Activated CD4-positive, alpha-beta T cell treated with anti-CD3 and anti-CD28 coated beads for 1 hour (primary cell): ENCODE data around the gene RAP1A.
A peak's percentile ranks its signal among the peaks of the same experiment; 100 is the strongest.

Experiments used
- DNase-seq: peaks from one replicate; pipeline ENCODE4 v3.0.0-alpha.2; 2020

RAP1A gene

GRCh38 chr1:111619635-111620440 lies at the start of gene RAP1A:
Gene RAP1A (plus strand): TSS chr1:111619789. CDS start chr1:111691361, 71,572 bp downstream.
- DNase-seq = peak; percentile 88

- DNase-seq = no peak
Measured at GRCh38 chr1:111569913-111570312, 49.7 kb upstream of the RAP1A start.

- no peak for DNase-seq
Measured at GRCh38 chr1:111570781-111571181, 48.8 kb upstream of the RAP1A start.

DNA sequence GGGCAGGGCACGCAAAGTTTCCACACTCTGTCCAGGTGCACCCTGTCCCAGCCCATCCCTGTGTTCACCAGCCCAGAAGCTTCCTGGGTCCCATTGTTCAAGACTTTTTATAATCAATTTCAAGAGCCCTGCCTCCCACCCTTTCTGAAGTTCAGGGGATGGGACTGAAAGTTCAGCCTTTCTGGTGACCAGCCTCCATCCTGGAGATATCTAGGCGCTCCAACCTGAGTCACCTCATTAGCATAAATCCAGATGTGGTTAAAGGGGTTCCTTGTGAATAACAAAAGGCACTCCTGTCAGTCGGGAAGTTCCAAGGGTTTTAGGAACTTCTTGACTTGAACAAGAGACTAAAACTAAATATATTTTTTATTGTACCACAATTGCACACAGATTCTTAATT lies 48.4 kb upstream of the RAP1A start:
- no peak for DNase-seq

DNA sequence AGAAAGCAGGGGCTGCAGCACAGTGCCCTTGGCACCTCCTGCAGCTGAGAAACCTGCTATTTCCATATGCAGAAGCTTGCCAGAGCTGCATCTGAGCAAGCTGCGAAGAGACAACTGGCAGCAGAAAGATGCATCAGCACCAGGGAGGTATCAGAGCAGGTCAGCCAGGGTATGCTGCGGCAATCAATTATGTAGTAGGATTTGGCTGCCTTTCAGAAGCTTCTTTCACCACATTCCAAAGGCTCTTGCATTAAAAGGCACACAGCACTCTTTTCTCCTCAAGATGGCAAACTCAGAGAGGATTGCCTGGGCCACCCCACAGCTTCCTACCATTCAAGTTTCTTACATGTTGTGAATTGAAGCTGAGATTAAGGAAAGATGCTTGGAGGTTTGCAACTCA lies 47.6 kb upstream of the RAP1A start:
- no peak for DNase-seq

DNA sequence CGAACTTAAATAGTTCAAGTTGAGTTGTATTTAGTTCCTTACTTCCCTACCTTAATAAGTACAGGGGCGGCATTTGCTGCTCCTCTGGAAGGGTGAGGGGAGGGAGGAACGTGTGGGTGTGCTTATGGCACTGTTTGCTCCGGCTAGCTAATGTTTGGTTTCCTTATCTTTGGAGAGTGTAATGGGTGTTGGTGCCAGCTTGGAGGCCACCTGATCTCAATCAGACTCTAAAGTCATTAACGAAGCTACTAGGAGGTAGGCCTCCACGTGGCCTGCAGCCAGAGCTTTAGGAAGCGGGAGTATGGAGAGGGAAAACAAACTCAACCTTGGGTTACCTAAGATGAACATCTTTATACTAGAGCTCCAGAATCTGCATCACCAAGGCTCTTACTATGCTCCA lies 43.0 kb upstream of the RAP1A start:
- no peak for DNase-seq

GRCh38 chr1:111577814-111578213 lies 41.8 kb upstream of the RAP1A start:
- no peak for DNase-seq

DNA sequence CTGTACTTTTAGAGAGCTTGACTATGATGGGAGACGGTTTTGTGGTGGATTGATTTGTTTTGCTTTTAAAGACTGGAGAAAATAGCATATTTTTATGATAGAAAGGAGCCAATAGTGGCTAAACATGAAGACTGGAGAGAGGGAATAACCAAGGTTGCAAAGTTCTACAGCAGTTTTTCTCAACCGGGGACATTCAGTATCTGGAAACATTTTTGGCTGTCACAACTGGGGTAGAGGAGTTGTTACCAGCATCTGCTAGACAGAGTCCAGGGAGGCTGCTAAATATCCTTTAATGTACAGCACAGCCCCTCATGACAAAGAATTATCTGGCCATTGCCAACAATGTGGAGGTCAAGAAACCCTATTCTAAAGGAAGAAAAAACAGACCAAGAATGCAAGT lies 38.4 kb upstream of the RAP1A start:
- no peak for DNase-seq

GRCh38 chr1:111582016-111582415 lies 37.6 kb upstream of the RAP1A start:
- no peak for DNase-seq

GRCh38 chr1:111582644-111583618 lies 36.7 kb upstream of the RAP1A start:
- DNase-seq = no peak

DNA sequence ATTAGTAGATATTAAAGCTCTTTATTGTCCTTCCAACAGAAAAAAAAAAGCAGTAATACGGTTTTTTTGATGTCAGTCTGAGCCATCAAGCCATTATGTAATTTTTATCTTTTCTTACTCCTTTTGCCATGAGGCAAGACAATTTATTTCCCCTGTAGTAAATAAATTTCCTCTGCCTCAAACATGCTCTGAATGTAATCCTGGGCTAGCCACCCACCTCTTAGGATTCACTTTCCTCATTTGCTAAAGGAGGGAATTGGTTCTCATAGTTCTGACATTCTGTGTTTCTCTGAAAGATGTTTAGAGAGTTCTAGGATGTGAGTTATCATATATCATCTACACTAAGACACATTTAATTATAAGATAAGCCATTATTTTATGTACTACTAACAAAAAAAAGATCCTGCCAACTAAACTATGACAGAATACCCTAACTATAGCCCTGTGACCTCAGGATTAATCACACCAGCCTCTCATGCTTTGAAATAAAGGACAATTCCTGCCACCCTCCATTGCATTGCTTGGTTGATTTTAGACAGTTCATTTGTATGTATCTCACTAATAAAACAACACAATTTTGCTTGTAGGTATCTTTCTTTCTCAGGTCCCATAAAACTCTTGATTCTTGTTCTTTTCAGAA lies 34.0 kb upstream of the RAP1A start:
- no peak for DNase-seq

- no peak for DNase-seq
Measured at GRCh38 chr1:111586112-111586511, 33.5 kb upstream of the RAP1A start.

DNA sequence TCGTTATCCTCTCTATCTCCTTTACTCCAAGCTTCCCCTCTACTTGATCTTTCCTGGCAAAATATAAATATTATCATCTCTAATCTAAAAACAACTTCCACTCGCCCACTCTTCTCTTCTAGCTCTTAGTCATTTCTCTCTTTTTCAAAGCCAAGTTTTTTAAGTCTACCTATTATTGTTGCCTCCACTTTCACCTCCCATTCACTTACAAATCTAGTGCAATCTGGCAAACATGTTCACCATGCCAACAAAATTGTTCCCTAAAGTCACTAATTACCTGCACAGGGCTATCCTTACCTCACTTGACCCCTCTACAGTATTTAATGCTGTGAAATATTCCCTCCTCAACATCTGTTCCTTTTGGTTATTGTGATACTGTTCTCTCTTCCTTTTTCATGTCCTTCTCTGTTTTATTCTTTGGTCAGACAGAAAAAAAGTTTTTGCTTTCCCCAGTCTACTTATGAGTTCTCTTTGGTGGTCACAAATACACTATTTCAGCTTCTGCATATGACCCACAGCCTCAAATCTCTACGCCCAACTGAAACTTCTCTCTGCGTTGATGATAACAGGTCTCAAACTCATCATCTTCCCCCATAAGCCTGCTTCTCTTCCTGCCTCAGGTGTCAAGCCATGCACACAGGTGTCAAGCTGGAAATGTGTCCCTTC lies 31.9 kb upstream of the RAP1A start:
- DNase-seq = no peak

DNA sequence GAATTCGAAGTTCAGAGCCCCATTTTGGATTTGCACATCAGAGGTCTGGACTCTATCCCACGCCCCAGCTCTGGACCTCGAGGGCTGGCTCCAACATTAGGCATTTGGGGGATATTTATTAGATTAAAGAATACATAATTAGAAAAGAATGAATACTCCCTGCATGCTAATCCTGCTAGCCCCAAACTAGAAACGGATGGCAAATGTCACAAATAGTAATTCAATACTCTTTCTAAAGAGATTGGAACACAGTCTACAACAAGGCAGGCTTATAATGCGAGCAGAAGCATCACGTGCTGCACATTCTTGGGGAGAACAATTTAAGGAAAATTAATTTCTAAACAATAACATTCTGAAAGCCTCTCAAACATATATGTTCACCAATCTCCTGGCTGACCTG lies 27.7 kb upstream of the RAP1A start:
- DNase-seq = no peak

DNA sequence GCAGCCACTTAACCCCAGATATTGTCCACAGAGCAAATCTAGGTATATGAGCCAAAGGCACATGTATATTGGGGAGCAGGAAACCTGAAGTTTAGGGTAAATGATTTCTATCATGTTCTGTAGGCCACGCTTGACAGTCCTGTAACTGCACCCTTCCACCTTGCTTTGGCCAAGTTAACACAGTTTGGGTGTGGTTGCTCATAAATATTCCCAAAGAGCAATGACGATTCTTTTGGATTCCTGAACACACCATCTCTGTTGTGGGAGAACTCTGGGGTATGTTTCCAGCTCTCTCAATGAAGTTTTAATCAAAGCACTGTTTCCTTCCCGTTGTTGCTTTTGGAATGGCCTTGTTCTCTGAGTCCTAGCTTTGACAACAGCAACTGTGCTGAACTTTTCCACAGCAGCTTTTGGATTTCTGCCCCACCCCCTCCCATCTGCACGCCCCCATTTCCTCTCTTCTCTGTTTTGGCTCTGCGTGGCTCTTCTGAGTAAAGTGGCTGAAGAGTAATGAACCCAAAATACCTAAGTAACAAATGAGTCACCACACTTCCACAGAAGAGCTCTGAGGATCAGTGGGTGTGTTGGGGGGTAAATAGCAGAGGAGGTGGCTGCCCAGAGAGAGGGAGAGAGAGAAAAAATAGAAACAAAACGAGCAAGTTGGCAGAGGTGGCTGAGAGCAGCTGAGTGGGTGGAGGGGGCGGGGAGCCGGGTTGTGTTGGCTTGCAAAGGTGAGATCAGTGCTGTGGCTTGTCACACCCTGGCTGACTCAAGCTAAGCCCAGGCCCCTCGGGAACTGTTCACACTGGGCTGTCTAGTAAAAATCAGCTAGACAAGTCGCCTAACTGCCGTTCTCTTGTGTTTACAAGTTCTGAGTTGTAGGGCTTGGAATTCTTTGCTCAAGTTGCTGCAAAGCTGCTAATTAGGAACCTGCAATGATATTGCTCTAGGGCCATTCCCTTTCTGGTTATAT lies 26.9 kb upstream of the RAP1A start:
- DNase-seq = peak; percentile 88

GRCh38 chr1:111593403-111594305 lies 25.9 kb upstream of the RAP1A start:
- DNase-seq = no peak

DNA sequence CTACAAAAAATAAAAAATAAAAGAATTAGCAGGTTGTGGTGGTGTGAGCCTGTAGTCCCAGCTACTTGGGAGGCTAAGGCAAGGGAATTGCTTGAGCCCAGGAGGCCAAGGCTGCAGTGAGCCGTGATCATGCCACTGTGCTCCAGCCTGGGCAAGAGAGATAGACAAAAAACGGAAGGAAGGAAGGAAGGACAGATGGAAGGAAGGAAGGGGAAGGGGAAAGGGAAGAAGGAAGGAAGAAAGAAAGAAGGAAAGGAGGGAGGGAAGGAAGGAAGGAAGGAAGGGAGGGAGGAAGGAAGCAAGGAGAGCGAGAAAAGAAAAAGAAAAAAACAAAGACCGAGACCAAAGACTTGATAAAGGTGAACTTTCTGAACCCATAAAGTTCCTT lies 25.3 kb upstream of the RAP1A start:
- DNase-seq = no peak

- no peak for DNase-seq
Measured at GRCh38 chr1:111595807-111596206, 23.8 kb upstream of the RAP1A start.

GRCh38 chr1:111596499-111596898 lies 23.1 kb upstream of the RAP1A start:
- peak; percentile 31 for DNase-seq

GRCh38 chr1:111597426-111597825 lies 22.2 kb upstream of the RAP1A start:
- DNase-seq = no peak
